H1 (cell line): ENCODE data around the gene AHI1. TPM values are rescaled to one million over a fixed set of nuclear protein-coding genes. Genes with fewer than 3 reads are reported as not detected.
A peak's percentile ranks its signal among the peaks of the same experiment; 100 is the strongest.

Source experiments
- E2F6 ChIP-seq: IDR thresholded peaks from 2 replicates; pipeline ENCODE4 v1.6.1; 2012; ENCODE audit warnings: inconsistent platforms
- EP300 ChIP-seq, 2 experiments: IDR thresholded peaks; 1 replicate in 1 of 2; 2 replicates in 1 of 2; pipeline ENCODE4 v1.6.1; 2011 to 2012; ENCODE audit warnings: low read depth in 2 of 2, low read length in 2 of 2, mild to moderate bottlenecking in 2 of 2, borderline replicate concordance in 1 of 2, inconsistent platforms in 1 of 2, moderate library complexity in 1 of 2
- KDM1A ChIP-seq: fragments of 200-600, 300-600 bp; sonication (generic); IDR thresholded peaks from 2 replicates; pipeline ENCODE4 v1.7.1; 2016; ENCODE audit warnings: mild to moderate bottlenecking, low read length, borderline replicate concordance
- NRF1 ChIP-seq: IDR thresholded peaks from 2 replicates; pipeline ENCODE4 v1.6.1; 2011; ENCODE audit warnings: mild to moderate bottlenecking, low read depth, low read length, improper control_type of control experiment
- RFX5 ChIP-seq: IDR thresholded peaks from 2 replicates; pipeline ENCODE4 v1.6.1; 2011; ENCODE audit warnings: low read depth, low read length, improper control_type of control experiment, borderline replicate concordance
- RNF2 ChIP-seq: fragments of 200-900, 300-1000 bp; sonication (generic); IDR thresholded peaks from 2 replicates; pipeline ENCODE4 v1.7.1; 2016; ENCODE audit warnings: borderline replicate concordance, low read depth, mild to moderate bottlenecking, antibody characterized with exemption, low read length; ENCODE audit not compliant: poor library complexity, severe bottlenecking; ENCODE audit errors: missing control alignments
- SUZ12 ChIP-seq: fragments of 200-600 bp; sonication (generic); IDR thresholded peaks from 2 replicates; pipeline ENCODE4 v1.6.1; 2012; ENCODE audit warnings: mild to moderate bottlenecking, inconsistent platforms, low read length, moderate library complexity, mixed read lengths
- polyA plus RNA-seq, 7 experiments: library from polyadenylated mRNA; depleted of rRNA in 3 of 7; stranded (reverse) in 5 of 7; unstranded in 2 of 7; fragments of >200 nt in 5 of 7; fragments of 200-250 nt in 2 of 7; gene quantifications; 1 replicate in 5 of 7; 2 replicates in 1 of 7; 4 replicates in 1 of 7; pipeline versions ENCODE4 v1.2.1 to v1.2.3, GENCODE V29; 2011 to 2013; ENCODE audit warnings: missing spikeins in 2 of 7, mixed read lengths in 2 of 7
- total RNA-seq: library from RNA; stranded (reverse); fragmentation: NEBNext Ultra II Directional; extraction: Animal tissue kit (Norgen Biotek cat#: 25700); gene quantifications from 2 replicates; pipeline ENCODE4 v1.2.1, GENCODE V29; 2021
- TF ChIP-seq, protein P1 (sequence below): fragments of 300-600 bp; sonication (generic); IDR thresholded peaks from 2 replicates; pipeline ENCODE4 v1.7.1; 2012; ENCODE audit warnings: low read length, moderate library complexity, mild to moderate bottlenecking, inconsistent platforms; ENCODE audit not compliant: insufficient replicate concordance

AHI1 gene
- total and polyA plus RNA-seq, 2 of the 8 experiments (the other 6 are each of a cell fraction or from before 2014, with no cell fraction given) = 4.2 to 19.6 TPM

- TF ChIP-seq RFX5 = no peak
- no peak for TF ChIP-seq NRF1
- peak in 1 of 2 experiments; percentile 72; a peak in 1 of 3 replicates for TF ChIP-seq EP300 (IDR thresholded peaks at IDR 0.05; ENCODE audit: borderline replicate concordance in 1 of 2, low read depth in 2 of 2, low read length in 2 of 2)
- 0 out of 2 replicates have a peak, but pooled peaks have one; percentile 48 for TF ChIP-seq KDM1A
- TF ChIP-seq, protein P1, sequence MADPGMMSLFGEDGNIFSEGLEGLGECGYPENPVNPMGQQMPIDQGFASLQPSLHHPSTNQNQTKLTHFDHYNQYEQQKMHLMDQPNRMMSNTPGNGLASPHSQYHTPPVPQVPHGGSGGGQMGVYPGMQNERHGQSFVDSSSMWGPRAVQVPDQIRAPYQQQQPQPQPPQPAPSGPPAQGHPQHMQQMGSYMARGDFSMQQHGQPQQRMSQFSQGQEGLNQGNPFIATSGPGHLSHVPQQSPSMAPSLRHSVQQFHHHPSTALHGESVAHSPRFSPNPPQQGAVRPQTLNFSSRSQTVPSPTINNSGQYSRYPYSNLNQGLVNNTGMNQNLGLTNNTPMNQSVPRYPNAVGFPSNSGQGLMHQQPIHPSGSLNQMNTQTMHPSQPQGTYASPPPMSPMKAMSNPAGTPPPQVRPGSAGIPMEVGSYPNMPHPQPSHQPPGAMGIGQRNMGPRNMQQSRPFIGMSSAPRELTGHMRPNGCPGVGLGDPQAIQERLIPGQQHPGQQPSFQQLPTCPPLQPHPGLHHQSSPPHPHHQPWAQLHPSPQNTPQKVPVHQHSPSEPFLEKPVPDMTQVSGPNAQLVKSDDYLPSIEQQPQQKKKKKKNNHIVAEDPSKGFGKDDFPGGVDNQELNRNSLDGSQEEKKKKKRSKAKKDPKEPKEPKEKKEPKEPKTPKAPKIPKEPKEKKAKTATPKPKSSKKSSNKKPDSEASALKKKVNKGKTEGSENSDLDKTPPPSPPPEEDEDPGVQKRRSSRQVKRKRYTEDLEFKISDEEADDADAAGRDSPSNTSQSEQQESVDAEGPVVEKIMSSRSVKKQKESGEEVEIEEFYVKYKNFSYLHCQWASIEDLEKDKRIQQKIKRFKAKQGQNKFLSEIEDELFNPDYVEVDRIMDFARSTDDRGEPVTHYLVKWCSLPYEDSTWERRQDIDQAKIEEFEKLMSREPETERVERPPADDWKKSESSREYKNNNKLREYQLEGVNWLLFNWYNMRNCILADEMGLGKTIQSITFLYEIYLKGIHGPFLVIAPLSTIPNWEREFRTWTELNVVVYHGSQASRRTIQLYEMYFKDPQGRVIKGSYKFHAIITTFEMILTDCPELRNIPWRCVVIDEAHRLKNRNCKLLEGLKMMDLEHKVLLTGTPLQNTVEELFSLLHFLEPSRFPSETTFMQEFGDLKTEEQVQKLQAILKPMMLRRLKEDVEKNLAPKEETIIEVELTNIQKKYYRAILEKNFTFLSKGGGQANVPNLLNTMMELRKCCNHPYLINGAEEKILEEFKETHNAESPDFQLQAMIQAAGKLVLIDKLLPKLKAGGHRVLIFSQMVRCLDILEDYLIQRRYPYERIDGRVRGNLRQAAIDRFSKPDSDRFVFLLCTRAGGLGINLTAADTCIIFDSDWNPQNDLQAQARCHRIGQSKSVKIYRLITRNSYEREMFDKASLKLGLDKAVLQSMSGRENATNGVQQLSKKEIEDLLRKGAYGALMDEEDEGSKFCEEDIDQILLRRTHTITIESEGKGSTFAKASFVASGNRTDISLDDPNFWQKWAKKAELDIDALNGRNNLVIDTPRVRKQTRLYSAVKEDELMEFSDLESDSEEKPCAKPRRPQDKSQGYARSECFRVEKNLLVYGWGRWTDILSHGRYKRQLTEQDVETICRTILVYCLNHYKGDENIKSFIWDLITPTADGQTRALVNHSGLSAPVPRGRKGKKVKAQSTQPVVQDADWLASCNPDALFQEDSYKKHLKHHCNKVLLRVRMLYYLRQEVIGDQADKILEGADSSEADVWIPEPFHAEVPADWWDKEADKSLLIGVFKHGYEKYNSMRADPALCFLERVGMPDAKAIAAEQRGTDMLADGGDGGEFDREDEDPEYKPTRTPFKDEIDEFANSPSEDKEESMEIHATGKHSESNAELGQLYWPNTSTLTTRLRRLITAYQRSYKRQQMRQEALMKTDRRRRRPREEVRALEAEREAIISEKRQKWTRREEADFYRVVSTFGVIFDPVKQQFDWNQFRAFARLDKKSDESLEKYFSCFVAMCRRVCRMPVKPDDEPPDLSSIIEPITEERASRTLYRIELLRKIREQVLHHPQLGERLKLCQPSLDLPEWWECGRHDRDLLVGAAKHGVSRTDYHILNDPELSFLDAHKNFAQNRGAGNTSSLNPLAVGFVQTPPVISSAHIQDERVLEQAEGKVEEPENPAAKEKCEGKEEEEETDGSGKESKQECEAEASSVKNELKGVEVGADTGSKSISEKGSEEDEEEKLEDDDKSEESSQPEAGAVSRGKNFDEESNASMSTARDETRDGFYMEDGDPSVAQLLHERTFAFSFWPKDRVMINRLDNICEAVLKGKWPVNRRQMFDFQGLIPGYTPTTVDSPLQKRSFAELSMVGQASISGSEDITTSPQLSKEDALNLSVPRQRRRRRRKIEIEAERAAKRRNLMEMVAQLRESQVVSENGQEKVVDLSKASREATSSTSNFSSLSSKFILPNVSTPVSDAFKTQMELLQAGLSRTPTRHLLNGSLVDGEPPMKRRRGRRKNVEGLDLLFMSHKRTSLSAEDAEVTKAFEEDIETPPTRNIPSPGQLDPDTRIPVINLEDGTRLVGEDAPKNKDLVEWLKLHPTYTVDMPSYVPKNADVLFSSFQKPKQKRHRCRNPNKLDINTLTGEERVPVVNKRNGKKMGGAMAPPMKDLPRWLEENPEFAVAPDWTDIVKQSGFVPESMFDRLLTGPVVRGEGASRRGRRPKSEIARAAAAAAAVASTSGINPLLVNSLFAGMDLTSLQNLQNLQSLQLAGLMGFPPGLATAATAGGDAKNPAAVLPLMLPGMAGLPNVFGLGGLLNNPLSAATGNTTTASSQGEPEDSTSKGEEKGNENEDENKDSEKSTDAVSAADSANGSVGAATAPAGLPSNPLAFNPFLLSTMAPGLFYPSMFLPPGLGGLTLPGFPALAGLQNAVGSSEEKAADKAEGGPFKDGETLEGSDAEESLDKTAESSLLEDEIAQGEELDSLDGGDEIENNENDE = peak; percentile 87
- TF ChIP-seq SUZ12 = 0 out of 2 replicates have a peak, but pooled peaks have one; percentile 25
- no peak for TF ChIP-seq E2F6
- no peak for TF ChIP-seq RNF2
These were observed 246.6 kb downstream of the AHI1 start (continued) for GRCh38 chr6:135250751-135251497.
